VCaP (cell line): ENCODE results near the gene SLC22A1.
"Not testable (repeated sequence)": the region's sequence is repeated elsewhere in the genome, so short reads cannot be mapped to it uniquely, and the experiment has no call there.

Experiments
- H3K27ac ChIP-seq: fragments of 450-650 bp; 2 replicates; pipeline ENCODE4 v1.5.1; 2017
- CTCF ChIP-seq: fragments of 450-650 bp; conservative IDR thresholded peaks from 2 replicates; pipeline ENCODE4 v1.5.1; 2017; ENCODE audit warnings: mild to moderate bottlenecking, moderate library complexity

Gene SLC22A1

GRCh38 chr6:160088069-160088783 is 33.4 kb upstream of the SLC22A1 start:
- TF ChIP-seq CTCF = peak; percentile 90
- H3K27ac ChIP-seq = no peak overlapping the region

GRCh38 chr6:160088784-160089533 is 32.7 kb upstream of the SLC22A1 start:
- peak; percentile 36 for TF ChIP-seq CTCF
- H3K27ac ChIP-seq = no peak overlapping the region

GRCh38 chr6:160089534-160089897 is 32.1 kb upstream of the SLC22A1 start:
- no peak for TF ChIP-seq CTCF

GRCh38 chr6:160090442-160091239 is 31.0 kb upstream of the SLC22A1 start:
- not testable (repeated sequence) for H3K27ac ChIP-seq

More at GRCh38 chr6:160089534-160089897, 32.1 kb upstream of the SLC22A1 start:
- H3K27ac ChIP-seq = no peak overlapping the region

- not testable (repeated sequence) for H3K27ac ChIP-seq
These were observed 29.4 kb upstream of the SLC22A1 start for GRCh38 chr6:160092176-160092575.

- no peak for TF ChIP-seq CTCF
- H3K27ac ChIP-seq = no peak overlapping the region
These were observed 29.0 kb upstream of the SLC22A1 start for GRCh38 chr6:160092602-160093001.

- H3K27ac ChIP-seq = no peak overlapping the region
- TF ChIP-seq CTCF = no peak
These were observed 28.6 kb upstream of the SLC22A1 start for GRCh38 chr6:160093061-160093460.

- H3K27ac ChIP-seq = no peak overlapping the region
- TF ChIP-seq CTCF = no peak
These were observed 27.7 kb upstream of the SLC22A1 start for GRCh38 chr6:160093946-160094345.
